GM20431 (cell line): ENCODE measurements around the gene IL1RL1.

Experiments used
- in situ Hi-C: fragments of 300-500 bp; cut with MseI, MboI; formaldehyde crosslinking; loops from one replicate; pipeline ENCODE4 v1.15.0; 2020; ENCODE audit warnings: low sequenced_read_pairs; ENCODE audit not compliant: unreplicated experiment

The IL1RL1 gene

DNA sequence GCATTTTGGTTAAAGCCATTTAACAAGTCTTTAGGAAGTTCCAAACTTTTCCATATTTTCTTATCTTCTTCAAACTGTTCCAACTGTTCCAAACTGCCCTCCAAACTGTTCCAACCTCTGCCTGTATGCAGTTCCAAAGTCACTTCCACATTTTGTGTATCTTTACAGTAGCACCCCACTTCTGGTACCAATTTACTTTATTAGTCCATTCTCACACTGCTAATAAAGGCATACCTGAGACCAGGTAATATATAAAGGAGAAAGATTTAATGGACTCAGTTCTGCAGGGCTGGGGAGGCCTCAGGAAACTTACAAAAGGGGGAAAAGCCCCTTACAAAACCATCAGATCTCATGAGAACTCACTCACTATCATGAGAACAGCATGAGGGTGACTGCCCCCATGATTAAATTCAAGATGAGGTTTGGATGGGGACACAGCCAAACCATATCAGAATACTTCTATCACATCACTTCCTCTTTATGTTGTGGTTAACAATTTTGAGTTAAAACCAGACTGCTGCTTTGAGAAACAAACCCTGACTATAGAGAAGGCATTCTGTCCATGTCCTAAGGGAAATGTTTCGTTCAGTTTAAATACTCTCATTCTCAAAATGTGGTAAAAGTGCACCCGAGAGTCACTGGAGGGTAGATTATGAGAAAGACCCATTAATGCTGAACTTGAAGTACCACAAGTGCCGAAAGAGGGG, 55.2 kb downstream of the IL1RL1 start:
- in situ Hi-C loops, result no loop called here

DNA sequence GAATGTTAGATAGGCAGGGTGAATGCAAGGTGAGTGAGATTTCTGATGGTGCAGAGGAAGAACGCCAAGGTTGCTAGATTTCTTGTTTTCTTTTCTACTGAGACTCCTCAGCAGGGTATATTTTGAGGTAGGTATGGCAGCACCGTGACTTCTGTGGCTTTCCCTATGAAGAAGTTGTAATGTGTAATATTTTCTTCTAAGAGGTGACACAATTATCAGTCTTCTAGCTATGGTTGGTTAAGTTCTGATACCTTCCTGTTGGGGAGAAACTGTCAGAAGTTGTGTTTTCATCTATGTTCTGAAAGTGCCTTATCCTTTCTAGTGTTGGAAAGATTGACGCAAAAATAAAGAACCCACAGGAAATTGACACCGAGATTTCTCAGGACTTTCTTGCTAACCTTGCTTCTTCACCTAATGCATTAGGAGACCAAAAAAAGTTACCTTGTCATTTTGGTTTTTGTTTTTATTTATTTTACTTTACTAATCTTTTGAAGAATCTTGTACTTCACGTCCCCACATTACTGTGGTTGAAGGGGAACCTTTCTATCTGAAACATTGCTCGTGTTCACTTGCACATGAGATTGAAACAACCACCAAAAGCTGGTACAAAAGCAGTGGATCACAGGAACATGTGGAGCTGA, 56.1 kb downstream of the IL1RL1 start:
- in situ Hi-C loops, result no loop called here

DNA sequence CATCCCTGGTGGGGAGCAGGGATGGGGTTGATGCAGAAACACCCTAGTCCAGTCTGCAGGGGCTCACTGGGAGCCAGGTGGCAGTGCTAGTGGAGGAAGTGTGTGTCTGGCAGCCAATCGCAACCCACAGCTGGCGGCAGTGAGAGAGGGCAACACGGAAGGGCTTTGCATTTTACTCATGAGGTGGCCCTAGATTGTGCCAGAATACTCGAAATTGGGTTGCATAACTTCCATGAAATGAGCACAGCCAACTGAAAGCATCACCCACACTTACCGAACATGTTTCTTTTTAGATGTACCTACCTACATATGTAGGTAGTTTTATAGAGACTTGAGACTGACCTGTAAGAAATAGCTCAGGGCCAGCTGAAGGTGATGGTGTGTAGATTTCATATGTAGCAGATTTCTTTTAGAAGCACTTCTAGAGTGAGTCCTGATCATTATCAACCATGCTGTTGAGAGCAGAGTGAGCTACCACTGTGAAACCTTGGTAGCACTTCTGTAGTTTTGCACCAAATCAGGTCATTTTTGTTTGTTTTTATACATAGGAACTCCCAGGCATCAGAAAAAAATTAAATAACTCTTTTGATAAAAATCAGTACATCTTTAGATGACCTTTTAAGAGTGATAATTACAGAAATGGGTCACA, 57.2 kb downstream of the IL1RL1 start:
- in situ Hi-C loops, result no loop called here

DNA sequence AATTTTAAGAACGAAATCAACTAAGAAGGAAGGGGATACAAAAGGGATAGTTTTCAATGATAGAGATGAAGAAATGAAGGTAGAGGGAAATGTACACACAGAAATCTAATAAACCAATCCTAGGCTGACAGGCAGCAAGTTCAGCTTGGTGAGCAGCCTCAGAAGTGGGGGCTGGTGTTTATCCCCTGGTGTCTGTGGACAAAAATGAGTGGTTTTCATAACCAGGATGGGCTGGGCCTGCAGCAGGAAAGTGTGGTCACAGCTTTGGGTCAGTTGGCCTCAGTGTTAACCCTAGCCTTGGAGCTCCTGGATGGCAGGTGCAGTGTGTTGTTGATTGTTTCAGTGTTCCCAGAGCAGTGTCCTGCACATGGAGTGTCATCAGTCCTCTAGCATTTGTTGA, 58.5 kb downstream of the IL1RL1 start:
- in situ Hi-C loops, result no loop called here

DNA sequence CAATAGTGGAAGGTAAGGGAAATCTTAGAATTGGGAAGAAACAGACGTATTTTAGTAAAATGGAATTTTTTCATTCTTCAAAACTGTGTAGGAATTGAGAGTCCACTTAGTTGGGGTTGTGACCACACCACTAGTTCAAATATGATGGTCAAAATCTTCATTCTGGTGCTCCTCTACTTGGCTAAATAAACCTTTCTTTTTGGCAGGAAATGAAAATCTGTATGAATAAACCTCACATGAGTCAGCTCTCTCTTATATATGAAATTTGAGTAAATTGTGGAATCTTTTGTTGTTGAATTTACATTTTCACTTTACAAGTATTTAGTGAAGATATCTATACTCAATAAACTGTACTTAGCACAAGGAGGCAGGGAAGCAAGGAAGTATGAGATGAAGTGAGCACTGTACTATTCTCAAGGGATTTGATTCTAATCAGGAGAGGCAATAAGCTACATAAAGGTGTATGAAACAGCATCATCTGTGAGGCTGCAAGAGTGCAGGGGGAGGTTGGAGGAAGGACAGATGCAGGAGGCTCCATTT, 64.8 kb downstream of the IL1RL1 start:
- in situ Hi-C loops, result no loop called here

DNA sequence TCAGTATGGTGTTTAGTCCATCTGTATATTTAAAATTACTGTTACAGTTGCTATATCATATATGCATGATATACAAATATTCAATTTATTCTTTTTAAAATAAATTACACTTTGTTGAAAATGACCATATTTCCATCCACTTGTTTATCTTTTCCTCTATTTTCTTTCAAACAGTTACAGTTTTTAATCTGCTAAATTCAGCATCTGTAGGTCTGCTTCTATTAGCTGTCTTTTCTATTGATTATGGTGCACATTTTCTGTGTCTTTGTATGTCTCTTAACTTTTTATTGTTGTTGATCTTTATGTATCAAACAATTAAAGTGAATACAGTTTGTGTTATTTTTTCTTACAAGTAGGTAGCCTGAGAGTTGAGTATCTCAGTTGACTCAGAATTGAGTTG, 72.4 kb downstream of the IL1RL1 start:
- in situ Hi-C loops, result no loop called here

DNA sequence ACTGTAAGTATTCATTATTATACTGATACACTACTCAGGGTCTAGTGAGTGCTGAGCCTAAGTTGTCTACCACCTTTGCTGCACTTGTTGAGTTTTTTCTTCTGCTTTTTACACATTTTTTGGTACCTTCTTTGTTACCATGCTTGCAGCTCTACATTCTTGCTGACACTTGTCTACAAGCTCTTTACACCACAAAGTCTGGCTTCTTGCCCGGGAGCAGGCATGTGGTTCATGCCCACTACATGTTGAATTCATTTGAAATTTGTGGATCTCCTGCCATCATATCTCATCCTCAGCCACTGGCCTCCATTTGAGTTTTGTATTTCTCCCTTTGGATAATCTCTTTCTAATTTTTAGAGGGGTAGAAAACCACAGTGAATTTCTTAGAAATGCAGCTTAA, 74.2 kb downstream of the IL1RL1 start:
- in situ Hi-C loops, result no loop called here

DNA sequence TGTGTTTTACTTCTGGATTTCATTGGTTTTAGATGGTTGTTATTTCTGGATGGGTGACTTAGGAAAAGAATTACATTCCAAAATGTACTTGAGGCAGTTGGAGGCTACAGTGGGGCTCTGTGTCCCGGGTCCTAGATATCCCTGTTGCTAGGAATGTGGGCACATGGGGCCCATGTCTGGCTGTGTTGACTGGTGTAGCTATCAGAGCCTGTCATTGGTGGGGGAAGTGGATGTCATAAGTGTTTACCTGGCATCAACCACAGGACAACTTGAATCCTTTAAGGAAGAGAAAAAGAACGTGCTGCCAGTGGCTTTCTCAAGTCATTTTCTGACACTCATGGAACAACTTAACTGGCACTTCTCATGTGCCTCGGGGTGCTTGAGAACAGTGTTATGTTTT, 74.6 kb downstream of the IL1RL1 start:
- in situ Hi-C loops, result no loop called here

DNA sequence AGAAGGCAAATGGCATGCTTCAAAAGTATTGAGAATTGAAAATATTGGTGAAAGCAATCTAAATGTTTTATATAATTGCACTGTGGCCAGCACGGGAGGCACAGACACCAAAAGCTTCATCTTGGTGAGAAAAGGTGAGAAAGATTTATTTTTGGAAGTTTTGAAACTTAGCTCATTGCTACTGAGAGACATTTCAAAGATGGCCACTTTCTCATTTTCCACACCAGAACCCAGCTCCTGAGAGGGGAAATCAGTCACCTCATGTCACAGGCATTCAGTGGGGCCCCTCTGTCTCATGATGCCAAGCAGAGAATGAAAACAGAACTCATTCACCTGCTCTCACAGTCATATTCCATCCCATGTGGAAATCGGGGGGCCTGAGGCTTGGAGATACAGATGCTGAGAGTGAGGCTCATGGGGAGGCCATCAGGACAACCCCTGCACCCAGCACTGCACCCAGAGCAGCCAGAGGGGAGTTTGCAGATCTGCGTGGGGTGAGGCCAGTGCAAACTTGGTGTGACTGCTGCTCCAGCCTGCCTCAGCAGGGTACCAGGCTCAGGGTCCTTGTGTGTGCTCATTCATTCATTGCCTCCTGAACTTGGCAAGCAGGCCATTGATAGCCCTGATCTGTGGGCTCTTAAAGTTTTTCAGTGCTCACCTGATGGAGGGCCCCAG, 75.6 kb downstream of the IL1RL1 start:
- in situ Hi-C loops, result no loop called here

DNA sequence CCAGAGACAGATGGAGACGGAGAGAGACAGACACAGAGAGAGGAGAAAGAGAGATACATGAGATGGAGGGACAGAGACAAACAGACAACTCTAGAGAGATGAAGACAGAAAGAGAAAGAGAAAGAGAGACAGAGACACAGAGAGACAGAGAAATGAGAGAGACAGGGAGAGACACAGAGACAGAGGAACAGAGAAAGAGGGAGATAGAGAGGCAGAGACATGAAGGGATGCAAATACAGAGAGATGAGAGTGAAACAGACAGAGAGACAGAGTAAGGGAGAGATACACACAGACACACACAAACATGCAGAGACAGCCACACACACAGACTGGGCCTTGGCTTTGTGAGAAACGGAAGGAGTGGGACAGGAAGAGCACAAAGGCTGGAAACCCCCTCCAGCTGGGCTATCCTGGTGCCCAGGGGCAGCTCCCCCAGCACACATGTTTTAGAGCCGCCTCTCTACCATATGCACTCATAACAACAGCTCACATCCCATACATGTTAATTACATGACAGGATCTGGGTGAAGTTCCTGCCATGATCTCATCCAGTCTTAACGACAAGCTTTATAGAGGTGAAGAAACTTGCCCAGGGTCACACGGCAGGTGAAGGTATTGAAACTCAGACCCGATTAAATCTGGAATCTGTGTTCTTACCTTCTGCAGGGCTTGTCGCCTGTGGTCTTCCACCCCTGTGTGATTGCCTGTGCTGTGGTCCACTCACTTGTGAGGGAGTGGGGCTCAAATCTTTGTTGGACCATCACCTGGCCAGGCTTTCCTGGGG, 76.6 kb downstream of the IL1RL1 start:
- in situ Hi-C loops, result no loop called here

DNA sequence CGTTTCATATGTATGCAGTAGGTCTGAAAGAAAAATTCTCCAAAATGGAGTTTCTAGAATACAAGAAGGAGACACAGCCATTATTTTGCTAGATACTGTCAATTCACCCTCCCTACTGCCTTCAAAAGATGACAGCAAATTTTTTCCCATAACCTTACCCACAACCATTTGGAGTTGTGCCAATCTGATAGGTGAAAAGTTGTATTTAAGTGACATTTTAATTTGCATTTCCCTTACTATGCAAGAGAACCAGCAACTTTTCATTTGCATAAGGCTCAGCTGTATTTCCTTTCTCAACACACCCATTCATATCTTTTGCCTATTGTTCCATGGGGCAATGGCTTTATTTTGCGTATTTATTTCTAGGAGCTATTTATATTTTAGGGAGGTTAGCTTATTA, 80.2 kb downstream of the IL1RL1 start:
- in situ Hi-C loops, result no loop called here

DNA sequence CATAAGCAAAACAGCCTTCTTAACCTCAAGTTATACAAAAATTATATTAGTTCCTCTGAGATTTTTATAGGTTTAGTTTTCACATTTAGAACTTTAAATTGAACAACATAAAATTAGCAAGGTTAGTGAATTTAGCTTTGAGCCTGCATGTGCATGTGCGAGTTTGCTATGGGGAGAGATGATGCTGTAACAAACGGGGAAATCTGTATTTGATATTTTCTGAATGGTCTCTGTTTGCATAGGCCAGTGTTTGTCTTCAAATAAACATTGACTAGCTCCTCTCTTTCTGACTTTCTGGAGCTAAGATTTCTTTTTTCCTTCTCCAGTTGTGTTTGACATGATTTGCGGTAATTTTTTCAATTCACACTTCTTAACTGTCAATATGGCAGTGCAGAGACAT, 80.7 kb downstream of the IL1RL1 start:
- in situ Hi-C loops, result no loop called here

DNA sequence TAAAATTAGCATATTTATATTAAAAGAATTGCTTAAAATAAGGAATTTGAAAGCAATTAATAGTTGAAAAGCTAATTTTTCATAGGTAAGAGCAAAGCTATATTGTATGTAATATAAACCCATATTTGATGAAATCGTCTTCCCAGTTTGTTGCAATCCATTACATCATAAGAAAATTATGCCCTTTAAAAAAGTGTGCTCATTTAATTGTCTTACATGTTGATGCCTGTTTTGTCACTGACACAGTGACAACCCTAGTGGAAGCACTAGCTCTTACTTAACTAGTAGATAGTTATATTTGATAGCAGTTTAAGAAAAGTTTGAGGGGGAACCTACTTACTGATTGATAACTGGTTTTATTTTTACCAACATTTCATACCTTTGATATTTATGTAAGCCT, 81.6 kb downstream of the IL1RL1 start:
- in situ Hi-C loops, result no loop called here

DNA sequence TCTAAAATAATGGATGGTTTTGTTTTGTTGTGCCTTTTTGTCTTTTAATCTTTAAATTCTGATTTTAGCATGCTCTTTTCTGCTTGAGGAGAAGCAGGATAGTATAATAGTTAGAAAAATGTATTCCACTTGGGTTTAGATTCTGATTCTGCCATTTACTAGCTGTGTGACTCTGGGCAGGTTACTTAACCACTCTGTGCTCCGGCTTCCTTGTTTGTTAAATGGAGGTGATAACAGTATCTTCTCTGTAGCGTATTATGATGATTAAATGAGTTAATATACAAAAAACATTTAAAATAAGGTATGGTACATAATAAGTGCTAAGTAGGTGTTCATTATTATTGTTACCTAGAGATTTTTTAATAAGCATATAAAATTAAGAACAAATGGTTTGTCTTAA, 84.6 kb downstream of the IL1RL1 start:
- in situ Hi-C loops, result no loop called here

DNA sequence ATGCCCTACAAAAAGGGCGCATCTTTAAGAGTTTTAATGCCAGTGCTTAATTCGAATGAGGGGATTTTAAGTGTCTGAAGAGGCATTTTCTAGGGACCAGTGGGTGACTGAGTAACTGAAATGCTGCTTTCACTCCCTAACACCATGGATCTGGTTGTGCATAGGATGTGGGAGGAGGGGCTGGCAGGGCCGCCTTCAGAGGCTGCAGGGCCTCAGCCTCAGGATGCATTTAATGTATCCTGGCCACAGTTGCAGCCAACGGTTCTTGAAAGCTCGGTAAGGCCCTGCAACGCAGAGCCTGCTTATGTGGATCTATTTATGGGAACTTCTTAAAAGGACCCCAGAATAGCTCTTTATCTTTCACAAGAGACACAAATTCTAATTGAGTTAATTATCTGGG, 85.8 kb downstream of the IL1RL1 start:
- in situ Hi-C loops, result no loop called here

DNA sequence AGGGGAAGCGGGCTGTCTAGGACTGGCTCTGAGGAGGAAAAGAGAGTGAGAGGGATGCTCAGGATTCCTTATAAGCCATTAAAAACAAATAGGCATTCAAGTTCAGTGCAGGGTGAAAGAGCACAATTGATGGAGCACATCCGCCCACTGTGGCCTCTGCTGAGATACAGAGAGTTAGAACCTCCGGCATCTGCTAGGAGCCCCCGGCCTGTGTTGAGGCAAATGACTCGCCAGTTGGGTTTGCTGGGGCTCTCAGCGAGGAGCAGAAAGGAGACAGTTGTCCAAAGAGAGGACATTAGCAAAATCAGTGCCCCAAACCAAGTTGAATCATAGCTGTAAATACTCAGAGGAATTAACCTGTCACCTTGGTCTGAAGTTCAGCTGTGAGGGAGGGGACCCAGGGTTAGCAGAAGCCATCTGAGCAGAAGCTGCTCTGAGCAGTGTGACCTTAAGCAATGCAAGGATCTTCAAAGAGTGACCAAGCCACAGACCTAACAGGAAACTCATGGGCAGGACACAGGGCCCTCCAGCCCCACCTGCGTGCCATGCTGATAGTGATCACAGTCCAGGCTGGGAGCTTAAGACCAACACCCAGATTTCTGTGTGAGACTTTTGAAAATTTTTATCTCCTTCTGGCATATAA, 88.3 kb downstream of the IL1RL1 start:
- in situ Hi-C loops, result no loop called here

DNA sequence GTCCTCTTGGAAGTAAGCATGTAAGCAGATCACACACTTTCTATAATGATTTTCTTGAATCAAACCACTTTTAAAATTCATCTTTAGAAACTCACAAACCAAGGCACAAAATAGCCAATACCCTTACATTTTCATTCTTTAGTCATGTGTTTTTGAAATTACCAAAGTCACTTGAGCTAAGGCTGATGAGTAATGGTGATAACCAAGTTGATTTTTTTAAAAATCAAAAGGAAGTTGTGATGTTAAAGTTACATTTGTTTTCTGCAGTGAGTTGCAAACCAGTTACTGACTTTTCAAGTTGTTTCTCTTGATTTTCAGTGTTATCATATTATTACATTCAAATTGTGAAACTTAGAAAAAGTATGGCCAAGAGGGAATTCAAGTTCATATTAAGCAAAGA, 90.1 kb downstream of the IL1RL1 start:
- in situ Hi-C loops, result no loop called here
